NCI-H1436 (cell line): ENCODE data around the gene CHAMP1.

Source experiments
- DNase-seq: peaks from one replicate; lab custom pipeline; 2025; lab: John Stamatoyannopoulos, UW

The CHAMP1 gene, protein sequence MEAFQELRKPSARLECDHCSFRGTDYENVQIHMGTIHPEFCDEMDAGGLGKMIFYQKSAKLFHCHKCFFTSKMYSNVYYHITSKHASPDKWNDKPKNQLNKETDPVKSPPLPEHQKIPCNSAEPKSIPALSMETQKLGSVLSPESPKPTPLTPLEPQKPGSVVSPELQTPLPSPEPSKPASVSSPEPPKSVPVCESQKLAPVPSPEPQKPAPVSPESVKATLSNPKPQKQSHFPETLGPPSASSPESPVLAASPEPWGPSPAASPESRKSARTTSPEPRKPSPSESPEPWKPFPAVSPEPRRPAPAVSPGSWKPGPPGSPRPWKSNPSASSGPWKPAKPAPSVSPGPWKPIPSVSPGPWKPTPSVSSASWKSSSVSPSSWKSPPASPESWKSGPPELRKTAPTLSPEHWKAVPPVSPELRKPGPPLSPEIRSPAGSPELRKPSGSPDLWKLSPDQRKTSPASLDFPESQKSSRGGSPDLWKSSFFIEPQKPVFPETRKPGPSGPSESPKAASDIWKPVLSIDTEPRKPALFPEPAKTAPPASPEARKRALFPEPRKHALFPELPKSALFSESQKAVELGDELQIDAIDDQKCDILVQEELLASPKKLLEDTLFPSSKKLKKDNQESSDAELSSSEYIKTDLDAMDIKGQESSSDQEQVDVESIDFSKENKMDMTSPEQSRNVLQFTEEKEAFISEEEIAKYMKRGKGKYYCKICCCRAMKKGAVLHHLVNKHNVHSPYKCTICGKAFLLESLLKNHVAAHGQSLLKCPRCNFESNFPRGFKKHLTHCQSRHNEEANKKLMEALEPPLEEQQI

GRCh38 chr13:114314074-114314912 is at the start of gene CHAMP1:
Gene CHAMP1 (plus strand): TSS chr13:114314503. CDS start chr13:114323843, 9,340 bp downstream.
- DNase-seq = peak; percentile 88

DNA sequence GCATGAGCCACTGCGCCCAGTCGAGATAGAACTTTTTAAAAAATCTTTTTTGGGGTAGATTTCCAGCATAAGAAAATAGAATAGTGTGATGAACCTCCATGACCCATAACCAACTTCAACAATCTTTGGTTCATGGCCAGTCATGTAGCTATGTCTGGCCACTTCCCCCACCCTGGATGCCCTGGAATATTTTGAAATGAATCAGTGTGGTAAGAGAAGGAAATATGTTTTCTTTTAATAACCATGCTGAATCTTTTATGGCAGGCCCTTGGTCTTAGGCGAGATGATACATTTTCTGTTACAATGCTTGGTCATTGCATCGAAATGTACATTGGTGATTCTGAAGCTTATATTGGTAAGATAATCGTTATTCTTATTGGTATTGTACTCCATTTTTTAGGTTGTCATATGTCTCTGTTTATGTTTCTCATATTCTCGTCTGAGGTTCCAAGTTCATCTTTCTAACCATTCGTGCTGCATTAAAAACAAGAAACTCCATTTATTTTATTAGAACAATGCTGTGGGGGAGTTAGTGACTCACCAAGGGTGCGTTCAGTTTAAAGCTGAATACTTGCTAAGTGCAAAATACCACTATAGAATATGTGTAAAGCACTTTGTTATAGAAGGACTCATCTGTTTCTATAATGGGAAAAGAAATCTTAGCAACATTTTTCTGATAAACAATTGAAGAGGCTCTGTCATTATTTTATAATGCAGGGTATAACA is 49.3 kb upstream of the CHAMP1 start:
- DNase-seq = no peak

DNA sequence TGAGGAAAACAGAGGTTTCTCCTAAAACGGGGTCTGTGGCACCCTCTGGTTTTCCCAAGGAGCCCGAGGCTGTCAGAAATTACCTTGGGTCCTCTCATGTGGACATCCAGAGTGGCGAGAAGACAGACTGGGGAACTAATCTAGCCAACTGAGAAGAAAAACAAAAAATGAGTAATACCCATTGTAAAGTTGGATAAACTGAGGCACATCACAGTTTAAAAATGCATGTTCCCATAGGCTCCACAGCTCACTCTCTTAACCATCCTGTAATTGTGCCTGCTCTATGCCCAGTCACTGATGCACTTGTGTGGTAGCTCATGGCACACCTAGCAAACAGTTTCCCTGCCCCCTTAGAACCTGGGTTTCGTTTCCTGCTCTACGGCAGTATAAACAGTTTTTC is 48.1 kb upstream of the CHAMP1 start:
- no peak for DNase-seq

DNA sequence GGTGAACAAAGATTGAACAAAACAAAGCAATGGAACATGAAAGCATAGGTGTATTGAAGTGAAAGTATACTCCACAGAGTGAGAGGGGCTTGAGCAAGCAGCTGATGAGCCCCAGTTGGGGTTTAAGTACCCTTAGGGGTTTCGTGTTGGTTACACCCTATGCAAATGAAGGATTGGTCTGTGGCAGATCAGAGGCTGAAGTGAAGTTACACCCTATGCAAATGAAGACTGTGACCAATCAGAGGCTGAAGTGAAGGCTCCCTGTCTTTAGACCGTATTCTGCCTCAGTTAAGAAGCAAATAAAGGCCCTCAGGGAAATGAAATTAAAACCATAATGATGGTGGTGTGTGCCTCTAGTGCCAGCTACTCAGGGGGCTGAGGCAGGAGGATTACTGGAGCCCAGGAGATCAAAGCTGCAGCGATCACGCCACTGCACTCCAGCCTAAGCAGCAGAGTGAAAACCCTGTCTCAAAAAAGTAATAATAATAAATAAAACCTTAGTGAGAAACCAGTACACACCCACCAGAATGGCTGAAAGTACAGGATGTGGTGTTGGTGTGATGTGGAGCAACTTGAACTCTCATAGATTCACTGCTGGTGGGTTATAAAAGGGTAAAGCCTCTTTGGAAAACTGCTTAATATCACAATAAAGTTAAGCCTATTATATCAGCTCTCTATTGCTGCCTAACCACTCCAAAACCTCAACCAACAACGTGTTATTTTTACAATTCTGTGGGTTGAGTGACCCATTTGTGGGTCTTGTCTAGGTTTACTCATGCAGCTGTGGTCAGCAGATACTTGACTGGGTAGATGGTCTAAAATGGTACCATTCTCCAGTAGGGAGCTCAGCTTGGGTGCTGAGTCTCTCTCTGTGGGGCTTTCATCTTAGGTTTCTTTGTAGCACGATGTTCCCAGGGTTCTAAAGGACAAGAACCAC is 45.7 kb upstream of the CHAMP1 start:
- peak; percentile 69 for DNase-seq

DNA sequence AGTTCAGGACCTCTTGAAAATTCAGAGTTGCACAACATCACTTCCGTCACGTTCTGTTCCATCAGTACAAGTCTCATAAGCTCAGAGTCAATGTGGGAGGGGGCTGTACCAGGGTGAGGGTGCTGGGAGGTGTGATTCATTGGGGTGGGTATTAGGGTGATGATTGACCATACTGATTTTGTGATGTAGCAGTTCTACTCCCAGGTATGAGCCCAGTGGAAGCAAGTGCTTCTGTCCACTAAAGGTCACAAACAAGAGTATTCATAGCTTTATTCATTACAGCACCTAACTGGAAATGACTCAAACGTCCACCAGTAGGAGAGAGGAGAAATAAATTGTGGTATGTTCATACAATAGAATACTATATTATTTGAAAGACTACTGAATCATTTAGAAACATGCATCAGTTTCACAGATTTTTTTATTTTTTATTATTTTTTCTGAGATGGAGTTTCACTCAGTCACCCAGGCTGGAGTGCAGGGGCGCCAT is 45.0 kb upstream of the CHAMP1 start:
- DNase-seq = no peak

- DNase-seq = no peak
Observed at GRCh38 chr13:114272977-114273376, 41.3 kb upstream of the CHAMP1 start.

GRCh38 chr13:114275304-114275703 is 39.0 kb upstream of the CHAMP1 start:
- no peak for DNase-seq

- DNase-seq = no peak
Observed at GRCh38 chr13:114279146-114279545, 35.2 kb upstream of the CHAMP1 start.

- DNase-seq = no peak
Observed at GRCh38 chr13:114279758-114280355, 34.4 kb upstream of the CHAMP1 start.

DNA sequence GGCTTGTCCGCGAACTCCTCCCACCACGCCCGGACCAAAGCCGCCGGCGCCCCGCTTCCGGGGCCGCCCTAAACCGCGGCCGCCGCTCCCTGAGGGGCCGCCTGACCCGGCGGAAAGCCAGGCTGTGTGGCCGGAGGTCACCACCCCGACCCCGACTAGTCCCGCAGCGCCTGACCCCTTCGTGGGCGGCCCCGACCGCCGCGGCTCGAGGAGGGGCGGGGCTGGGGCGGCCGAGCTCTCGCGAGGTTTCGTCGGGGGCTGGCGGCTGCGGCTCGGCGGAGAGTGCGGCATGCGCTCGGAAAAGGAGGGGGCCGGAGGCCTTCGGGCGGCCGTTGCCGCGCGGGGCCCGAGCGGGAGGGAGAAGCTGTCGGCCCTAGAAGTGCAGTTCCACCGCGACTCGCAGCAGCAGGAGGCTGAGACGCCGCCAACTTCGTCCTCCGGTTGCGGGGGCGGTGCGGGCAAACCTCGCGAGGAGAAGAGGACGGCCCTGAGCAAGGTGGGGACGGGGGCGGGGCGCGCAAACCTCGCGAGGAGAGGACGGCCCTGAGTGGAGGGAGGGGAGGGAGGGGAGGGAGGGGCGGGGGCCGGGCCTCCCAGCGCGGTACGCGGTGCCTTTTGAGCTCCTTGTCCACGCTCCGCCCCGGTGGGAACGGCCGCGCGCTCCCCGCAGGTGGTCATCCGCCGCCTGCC is 32.8 kb upstream of the CHAMP1 start, which contains the start of gene UPF3A:
TSS of gene UPF3A (plus strand) at position 251 of the 690 bp plus-strand sequence. CDS start at position 290, 39 bp downstream.
- DNase-seq = peak; percentile 88

- DNase-seq = peak; percentile 69
Observed at GRCh38 chr13:114282041-114282670, 32.1 kb upstream of the CHAMP1 start.

GRCh38 chr13:114283576-114283975 is 30.7 kb upstream of the CHAMP1 start:
- no peak for DNase-seq

GRCh38 chr13:114284680-114285079 is 29.6 kb upstream of the CHAMP1 start:
- no peak for DNase-seq

- no peak for DNase-seq
Observed at GRCh38 chr13:114285166-114285808, 29.0 kb upstream of the CHAMP1 start.

DNA sequence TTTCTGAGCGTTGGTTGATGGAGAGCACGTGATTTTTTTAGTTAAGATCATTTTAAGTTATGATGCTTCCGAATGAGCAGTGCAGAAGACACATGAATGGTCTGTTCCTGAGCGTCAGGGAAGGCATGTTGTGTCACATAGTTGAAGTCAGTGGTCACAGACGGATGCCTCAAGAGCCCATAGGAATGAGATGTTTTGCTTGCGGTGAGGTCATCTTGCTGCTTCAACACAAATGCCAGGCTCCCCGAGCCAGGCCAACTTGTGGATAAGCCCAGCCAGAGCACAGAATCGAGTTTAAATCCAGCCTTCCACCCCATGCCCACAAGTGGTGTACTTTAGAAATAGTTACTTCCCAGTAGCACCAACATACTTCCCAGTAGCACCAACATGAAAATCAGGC is 27.5 kb upstream of the CHAMP1 start:
- no peak for DNase-seq

- no peak for DNase-seq
Observed at GRCh38 chr13:114288157-114288591, 26.1 kb upstream of the CHAMP1 start.

- DNase-seq = no peak
Observed at GRCh38 chr13:114296448-114296847, 17.9 kb upstream of the CHAMP1 start.

DNA sequence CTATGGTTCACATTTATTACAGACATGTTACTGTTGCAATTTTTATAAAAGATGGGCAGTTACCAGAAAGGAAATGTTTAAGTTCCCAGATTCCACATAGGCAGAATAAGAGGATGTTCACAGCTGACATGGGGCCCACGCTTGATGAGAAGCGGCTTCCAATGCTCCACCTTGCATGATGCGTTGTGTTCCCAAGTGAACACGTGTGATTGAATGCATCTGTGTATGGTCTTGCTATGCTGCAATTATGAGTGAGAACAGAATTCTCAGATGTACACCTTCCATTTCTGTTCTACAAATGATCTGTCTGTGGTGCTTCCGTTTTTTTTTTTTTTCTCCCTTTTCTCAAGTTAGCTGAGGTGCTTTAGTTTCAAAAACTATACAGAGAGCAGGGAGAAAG is 17.4 kb upstream of the CHAMP1 start:
- no peak for DNase-seq
